Nephron (organoid): Measurements from ENCODE around the gene TINAGL1.
A peak's percentile ranks its signal among the peaks of the same experiment; 100 is the strongest.

ENCODE experiments used
- H3K27ac Mint-ChIP-seq, 3 experiments: 2 replicates each; pipeline ENCODE4 v1.8.0; 2020; ENCODE audit warnings: mixed read lengths in 3 of 3, mild to moderate bottlenecking in 2 of 3, moderate library complexity in 1 of 3
- H3K27me3 Mint-ChIP-seq: 2 replicates; pipeline ENCODE4 v1.8.0; 2021; ENCODE audit warnings: low read depth, mild to moderate bottlenecking, moderate library complexity, mixed read lengths
- H3K36me3 Mint-ChIP-seq: 2 replicates; pipeline ENCODE4 v1.8.0; 2020; ENCODE audit warnings: low read depth, mixed read lengths
- H3K4me1 Mint-ChIP-seq: 2 replicates; pipeline ENCODE4 v1.8.0; 2020; ENCODE audit warnings: mixed read lengths
- H3K4me3 Mint-ChIP-seq, 3 experiments: 2 replicates each; pipeline ENCODE4 v1.8.0; 2020; ENCODE audit warnings: mild to moderate bottlenecking in 3 of 3, mixed read lengths in 3 of 3, moderate library complexity in 2 of 3
- H3K9me3 Mint-ChIP-seq: 2 replicates; pipeline ENCODE4 v1.8.0; 2020; ENCODE audit warnings: mixed read lengths
- CTCF ChIP-seq, 3 experiments: fragments of 200-600 bp; sonication (generic); IDR thresholded peaks; one replicate each; pipeline ENCODE4 v1.5.0; 2021; ENCODE audit warnings: antibody characterized with exemption in 3 of 3; ENCODE audit not compliant: unreplicated experiment in 3 of 3

The TINAGL1 gene

GRCh38 chr1:31539329-31539728 is 37.0 kb upstream of the TINAGL1 start:
- Mint-ChIP-seq H3K4me3 (no peak overlapping the region), H3K27ac (no peak overlapping the region), H3K4me1 (no peaks in the 10 kb centered on the region), H3K9me3 (peaks cover 26% of the 10 kb centered on the region), H3K27me3 (peaks cover 3% of the 10 kb centered on the region), H3K36me3 (no peaks in the 10 kb centered on the region)
- TF ChIP-seq CTCF (IDR thresholded peaks at IDR 0.05; ENCODE audit: unreplicated experiment in 3 of 3) = no peak

DNA sequence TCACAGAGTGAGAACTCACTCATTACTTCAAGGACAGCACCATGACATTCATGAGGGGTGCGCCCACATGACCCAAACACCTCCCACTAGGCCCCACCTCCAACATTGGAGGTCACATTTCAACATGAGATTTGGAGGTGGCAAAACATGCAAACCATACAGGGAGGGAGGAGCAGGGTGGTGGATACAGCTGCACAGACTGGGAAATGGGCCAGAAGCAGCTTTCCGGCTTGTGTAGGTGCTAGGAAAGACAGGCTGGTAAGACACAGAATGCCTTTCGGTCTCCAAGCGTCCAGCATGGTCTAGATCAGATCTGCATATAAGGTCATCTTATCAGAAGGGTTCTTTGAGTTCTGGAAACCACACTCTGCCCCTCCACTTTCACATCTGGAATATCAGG is 35.1 kb upstream of the TINAGL1 start:
- Mint-ChIP-seq H3K9me3 (peaks cover 26% of the 10 kb centered on the region), H3K27me3 (peaks cover 3% of the 10 kb centered on the region), H3K4me3 (no peak overlapping the region), H3K36me3 (no peaks in the 10 kb centered on the region), H3K27ac (no peak overlapping the region), H3K4me1 (no peaks in the 10 kb centered on the region)
- no peak for TF ChIP-seq CTCF (IDR thresholded peaks at IDR 0.05; ENCODE audit: unreplicated experiment in 3 of 3)

DNA sequence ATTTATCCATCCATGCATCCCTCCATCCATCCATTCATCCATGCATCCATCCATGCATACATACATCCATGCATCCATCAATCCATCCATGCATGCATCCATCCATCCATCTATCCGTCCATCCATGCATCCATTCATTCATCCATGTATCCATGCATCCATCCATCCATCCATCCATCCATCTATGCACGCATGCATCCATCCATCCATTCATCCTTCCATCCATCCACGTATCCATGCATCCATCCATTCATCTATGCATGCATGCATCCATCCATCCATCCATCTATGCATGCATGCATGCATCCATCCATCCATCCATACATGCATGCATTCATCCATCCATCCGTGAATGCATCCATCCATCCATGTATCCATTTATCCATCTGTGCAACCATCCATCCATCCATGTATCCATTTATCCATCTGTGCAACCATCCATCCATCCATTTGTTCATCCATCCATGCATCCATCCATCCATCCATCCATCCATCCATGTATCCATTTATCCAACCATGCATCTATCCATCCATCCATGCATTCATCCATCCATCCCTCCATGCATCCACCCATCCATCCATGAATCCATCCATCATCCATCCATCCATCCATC is 30.3 kb upstream of the TINAGL1 start:
- peaks cover 19% of the 10 kb centered on the region for H3K9me3 Mint-ChIP-seq
- H3K27me3 Mint-ChIP-seq = peaks cover 12% of the 10 kb centered on the region
- TF ChIP-seq CTCF (IDR thresholded peaks at IDR 0.05; ENCODE audit: unreplicated experiment in 3 of 3) = no peak
- peaks cover 15% of the 10 kb centered on the region for H3K4me1 Mint-ChIP-seq
- no peaks in the 10 kb centered on the region for H3K36me3 Mint-ChIP-seq
- H3K27ac Mint-ChIP-seq = no peak overlapping the region
- H3K4me3 Mint-ChIP-seq = no peak overlapping the region

- Mint-ChIP-seq H3K4me1 (peaks cover 15% of the 10 kb centered on the region), H3K36me3 (no peaks in the 10 kb centered on the region), H3K27ac (peak overlapping the region; percentile 47 to 81 (median 68)), H3K4me3 (peak overlapping the region in 1 of 3 experiments; percentile 75), H3K27me3 (peaks cover 12% of the 10 kb centered on the region), H3K9me3 (no peaks in the 10 kb centered on the region)
- no peak for TF ChIP-seq CTCF (IDR thresholded peaks at IDR 0.05; ENCODE audit: unreplicated experiment in 3 of 3)
These were observed 27.8 kb upstream of the TINAGL1 start for GRCh38 chr1:31548534-31548906.

DNA sequence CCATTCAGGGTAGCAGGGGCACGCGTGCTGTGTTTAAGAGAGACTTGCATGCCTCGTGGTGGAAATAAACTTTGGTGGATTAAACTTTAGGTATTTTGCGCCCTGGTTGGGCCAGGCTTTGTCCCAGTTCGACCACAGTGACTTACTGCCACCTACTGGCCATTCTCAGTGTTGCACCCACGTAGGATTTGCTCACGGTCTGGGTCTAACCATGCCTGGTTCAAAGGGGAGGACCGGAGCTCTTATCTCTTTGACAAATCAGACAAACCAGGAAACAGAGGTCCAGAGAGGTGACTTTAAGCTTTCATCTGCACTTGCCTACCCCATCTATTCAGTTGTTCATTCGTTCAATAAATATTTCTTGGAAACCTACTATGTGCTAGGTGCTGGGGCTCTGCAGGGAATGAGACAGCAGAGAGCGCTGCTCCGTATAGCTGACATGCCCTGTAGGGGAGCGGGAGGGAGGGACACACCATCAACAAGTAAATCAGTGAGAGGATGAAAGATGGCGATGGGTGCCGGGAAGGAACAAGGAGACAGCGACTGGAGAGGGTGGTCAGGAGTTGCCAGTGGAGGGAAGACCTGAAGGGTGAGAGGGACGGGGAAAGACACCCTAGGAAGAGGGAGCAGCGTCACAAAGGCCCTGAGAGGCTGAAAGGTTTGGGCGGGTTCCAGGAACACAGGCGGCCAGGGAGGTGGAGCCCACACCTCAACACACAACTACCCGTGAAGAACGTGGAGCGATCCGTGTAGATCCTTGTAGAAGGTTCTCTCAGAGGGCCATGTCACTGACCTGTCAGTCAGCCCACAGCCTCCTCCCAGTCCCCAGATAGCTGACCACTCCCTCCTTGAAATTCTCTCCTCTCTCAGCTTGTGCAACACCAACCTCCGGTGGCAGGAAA is 27.2 kb upstream of the TINAGL1 start:
- TF ChIP-seq CTCF (IDR thresholded peaks at IDR 0.05; ENCODE audit: unreplicated experiment in 3 of 3) = peak; percentile 93 to 95 (median 93)
- H3K27me3 Mint-ChIP-seq = peaks cover 12% of the 10 kb centered on the region
- no peaks in the 10 kb centered on the region for H3K36me3 Mint-ChIP-seq
- no peaks in the 10 kb centered on the region for H3K9me3 Mint-ChIP-seq
- peak overlapping the region; percentile 62 to 85 (median 75) for H3K4me3 Mint-ChIP-seq
- peaks cover 15% of the 10 kb centered on the region for H3K4me1 Mint-ChIP-seq
- peak overlapping the region; percentile 47 to 81 (median 68) for H3K27ac Mint-ChIP-seq
